ENCODE measurements around the gene SEMA4B. TPM values are rescaled to one million over a fixed set of nuclear protein-coding genes. Genes with fewer than 3 reads are reported as not detected.

Gene SEMA4B
- total RNA-seq, 1 donor from 2014 or later: 41.9 TPM

GRCh38 chr15:90200534-90201129 is 498 bp upstream of the SEMA4B start:
- peaks cover 7% of the 10 kb centered on the region for H3K4me1 Mint-ChIP-seq (ENCODE audit: low read depth)
- peak overlapping the region; percentile 91 for H3K27ac Mint-ChIP-seq
- H3K36me3 Mint-ChIP-seq (ENCODE audit: insufficient read depth): no peaks in the 10 kb centered on the region
- DNase-seq (ENCODE audit: low spot score, unreplicated experiment): no peak
- no peaks in the 10 kb centered on the region for H3K27me3 Mint-ChIP-seq
- H3K9me3 Mint-ChIP-seq (ENCODE audit: low read depth): no peaks in the 10 kb centered on the region
- TF ChIP-seq CTCF (IDR thresholded peaks at IDR 0.05; ENCODE audit: unreplicated experiment): no peak
- H3K4me3 Mint-ChIP-seq (ENCODE audit: low read depth): peak overlapping the region; percentile 79

- H3K27me3 Mint-ChIP-seq: no peaks in the 10 kb centered on the region
- peak overlapping the region; percentile 73 for H3K27ac Mint-ChIP-seq
- no peaks in the 10 kb centered on the region for H3K36me3 Mint-ChIP-seq (ENCODE audit: insufficient read depth)
- peak overlapping the region; percentile 84 for H3K4me3 Mint-ChIP-seq (ENCODE audit: low read depth)
- DNase-seq (ENCODE audit: low spot score, unreplicated experiment): no peak
- H3K4me1 Mint-ChIP-seq (ENCODE audit: low read depth): peaks cover 7% of the 10 kb centered on the region
- no peaks in the 10 kb centered on the region for H3K9me3 Mint-ChIP-seq (ENCODE audit: low read depth)
- no peak for TF ChIP-seq CTCF (IDR thresholded peaks at IDR 0.05; ENCODE audit: unreplicated experiment)
These were observed 830 bp downstream of the SEMA4B start for GRCh38 chr15:90201944-90202375.

GRCh38 chr15:90202929-90203328 is 1.8 kb downstream of the SEMA4B start:
- no peaks in the 10 kb centered on the region for H3K27me3 Mint-ChIP-seq
- H3K4me3 Mint-ChIP-seq (ENCODE audit: low read depth): peak overlapping the region; percentile 84
- no peak for DNase-seq (ENCODE audit: low spot score, unreplicated experiment)

GRCh38 chr15:90203473-90203872 is 2.3 kb downstream of the SEMA4B start:
- Mint-ChIP-seq H3K36me3 (ENCODE audit: insufficient read depth) (no peaks in the 10 kb centered on the region), H3K4me3 (ENCODE audit: low read depth) (no peak overlapping the region), H3K4me1 (ENCODE audit: low read depth) (peaks cover 10% of the 10 kb centered on the region), H3K9me3 (ENCODE audit: low read depth) (no peaks in the 10 kb centered on the region), H3K27me3 (no peaks in the 10 kb centered on the region), H3K27ac (peak overlapping the region; percentile 52)
- DNase-seq (ENCODE audit: low spot score, unreplicated experiment): no peak
- TF ChIP-seq CTCF (IDR thresholded peaks at IDR 0.05; ENCODE audit: unreplicated experiment): no peak

More at GRCh38 chr15:90202929-90203328, 1.8 kb downstream of the SEMA4B start:
- Mint-ChIP-seq H3K9me3 (ENCODE audit: low read depth) (no peaks in the 10 kb centered on the region), H3K36me3 (ENCODE audit: insufficient read depth) (no peaks in the 10 kb centered on the region), H3K4me1 (ENCODE audit: low read depth) (peaks cover 7% of the 10 kb centered on the region), H3K27ac (no peak overlapping the region)
- TF ChIP-seq CTCF (IDR thresholded peaks at IDR 0.05; ENCODE audit: unreplicated experiment): no peak

- Mint-ChIP-seq H3K27me3 (no peaks in the 10 kb centered on the region), H3K36me3 (ENCODE audit: insufficient read depth) (no peaks in the 10 kb centered on the region), H3K4me1 (ENCODE audit: low read depth) (peaks cover 15% of the 10 kb centered on the region), H3K9me3 (ENCODE audit: low read depth) (no peaks in the 10 kb centered on the region), H3K27ac (no peak overlapping the region), H3K4me3 (ENCODE audit: low read depth) (peak overlapping the region; percentile 14)
- no peak for DNase-seq (ENCODE audit: low spot score, unreplicated experiment)
- TF ChIP-seq CTCF (IDR thresholded peaks at IDR 0.05; ENCODE audit: unreplicated experiment): no peak
These were observed 2.8 kb downstream of the SEMA4B start for GRCh38 chr15:90203922-90204321.

Measured in progenitor cell of endocrine pancreas (in vitro differentiated cells).